NCI-H69 (cell line): Measurements from ENCODE around the gene CLEC16A.

ENCODE experiments used
- DNase-seq: peaks from one replicate; lab custom pipeline; 2025; lab: John Stamatoyannopoulos, UW

Gene CLEC16A

GRCh38 chr16:11082860-11083388, 138.6 kb downstream of the CLEC16A start:
- DNase-seq, result no peak

DNA sequence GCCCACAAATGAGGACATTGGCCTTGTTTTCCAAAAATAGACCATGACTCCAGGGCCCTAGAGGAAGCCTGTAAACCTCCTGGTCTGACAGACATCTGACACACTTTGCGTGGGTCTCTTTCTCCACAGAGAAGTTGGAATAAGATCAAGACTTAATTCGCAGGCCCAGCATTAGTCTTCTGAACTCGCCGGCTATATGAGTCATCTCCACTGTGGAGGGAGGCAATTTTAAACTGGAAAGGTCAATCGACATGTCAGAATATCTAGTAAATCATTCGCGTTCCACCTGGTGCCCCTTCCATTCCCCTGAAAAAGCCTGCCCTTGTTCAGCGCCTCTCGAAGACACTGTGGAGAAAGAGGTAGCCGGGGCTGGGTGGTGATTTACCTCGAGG, 140.1 kb downstream of the CLEC16A start:
- DNase-seq, result peak; percentile 92

GRCh38 chr16:11084876-11085485, 140.6 kb downstream of the CLEC16A start:
- peak; percentile 97 for DNase-seq

DNA sequence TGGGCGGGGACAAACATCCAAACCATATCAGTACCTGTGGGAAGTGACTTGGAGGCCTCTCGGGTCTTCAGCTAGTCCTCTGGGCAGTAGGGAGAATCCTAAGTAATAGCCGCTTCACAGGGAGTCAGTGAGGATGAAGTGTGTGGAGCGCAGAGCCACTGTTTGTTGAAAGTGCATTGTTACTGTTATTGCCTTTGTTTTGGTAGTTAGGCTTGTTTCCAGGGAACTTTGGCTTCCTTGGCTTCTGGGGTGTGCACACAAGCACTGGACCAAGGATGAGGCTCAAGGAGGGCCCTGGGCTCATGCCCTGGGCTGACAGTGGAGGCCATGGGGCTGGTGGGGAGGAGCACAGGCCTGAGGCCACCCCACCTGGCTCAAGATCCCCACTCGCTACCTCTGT, 141.6 kb downstream of the CLEC16A start:
- no peak for DNase-seq

- DNase-seq, result no peak
Measured at GRCh38 chr16:11087691-11088073, 143.3 kb downstream of the CLEC16A start.

GRCh38 chr16:11088074-11088730, 143.8 kb downstream of the CLEC16A start:
- peak; percentile 57 for DNase-seq

- DNase-seq, result peak; percentile 42
Measured at GRCh38 chr16:11088831-11089230, 144.5 kb downstream of the CLEC16A start.

GRCh38 chr16:11089504-11090124, 145.2 kb downstream of the CLEC16A start:
- DNase-seq, result no peak

DNA sequence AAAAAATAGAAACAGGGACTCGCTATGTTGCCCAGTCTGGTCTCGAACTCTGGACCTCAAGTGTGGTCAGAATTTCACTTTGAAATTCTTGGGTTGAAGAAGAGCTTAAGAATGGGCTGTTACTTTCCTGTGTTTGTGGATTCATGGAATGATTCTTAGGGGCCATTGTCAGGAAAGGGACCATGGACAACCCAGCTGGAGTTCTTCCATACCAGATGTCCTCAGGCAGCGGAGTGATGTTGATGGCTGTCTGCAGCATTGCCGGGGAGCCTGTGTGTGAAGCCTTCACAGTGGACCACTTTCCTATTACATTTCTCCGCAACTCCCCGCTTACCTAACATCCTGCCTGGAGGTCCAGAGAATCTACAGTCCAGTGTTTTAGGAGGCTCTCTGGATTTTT, 145.9 kb downstream of the CLEC16A start:
- no peak for DNase-seq

DNA sequence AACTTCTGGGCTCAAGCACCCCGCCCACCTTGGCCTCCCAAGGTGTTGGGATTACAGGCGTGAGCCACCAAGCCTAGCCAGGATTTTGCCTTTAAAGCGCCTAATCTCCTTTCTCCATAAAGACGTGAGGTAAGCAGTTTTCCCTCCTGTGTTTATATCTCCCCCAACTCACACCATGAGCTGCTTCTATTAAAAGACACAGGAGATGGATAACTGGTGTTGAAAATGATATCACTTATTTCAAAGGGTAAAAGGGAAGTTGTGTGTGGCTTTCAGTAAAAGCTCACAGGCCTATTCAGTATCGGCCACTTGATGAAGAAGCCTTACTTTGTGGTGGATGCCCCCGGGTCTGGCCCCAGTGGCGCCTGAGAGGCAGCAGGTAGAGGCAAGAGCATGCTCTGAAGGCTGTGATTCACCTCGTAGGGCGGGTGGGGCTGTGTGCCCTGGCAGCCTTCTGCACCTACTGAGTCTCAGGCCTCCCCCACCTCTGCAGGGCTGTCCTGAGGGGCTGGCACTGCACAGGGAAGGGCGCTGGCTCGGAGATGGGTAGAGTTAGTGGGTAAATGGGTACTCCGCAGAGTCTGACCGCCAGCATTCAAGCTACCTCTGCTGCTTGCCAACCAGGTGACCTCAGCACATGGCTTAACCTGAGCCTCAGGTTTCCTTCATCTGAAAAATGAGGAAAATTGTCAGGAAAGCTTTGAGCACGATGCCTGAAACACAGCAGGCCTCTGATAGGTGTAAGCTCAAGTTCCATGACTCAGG, 146.8 kb downstream of the CLEC16A start:
- no peak for DNase-seq

GRCh38 chr16:11092788-11093571, 148.6 kb downstream of the CLEC16A start:
- no peak for DNase-seq

DNA sequence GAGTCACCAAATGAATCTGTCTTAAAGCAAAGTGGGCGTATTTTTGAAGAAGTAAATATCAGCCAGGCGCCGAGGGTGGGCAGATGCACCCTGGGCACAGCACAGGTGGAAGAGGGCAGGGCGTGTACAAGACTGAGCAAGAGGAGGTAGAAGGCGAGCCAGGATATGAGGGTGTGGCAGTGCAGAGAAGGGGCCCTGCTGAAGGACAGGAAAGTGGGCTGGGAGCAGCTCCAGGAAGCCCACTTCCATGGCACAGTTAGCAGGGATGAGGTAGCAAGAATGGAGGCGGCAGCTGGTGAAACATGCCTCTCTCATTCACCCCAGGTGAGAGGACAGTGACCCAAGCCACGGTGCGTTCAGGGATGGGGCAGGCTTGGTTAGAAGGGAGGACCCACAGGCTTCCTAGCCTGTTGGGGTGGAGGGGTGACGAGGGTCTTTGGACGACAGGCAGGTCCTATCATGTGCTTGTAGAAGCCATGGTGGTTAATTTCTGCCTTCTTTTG, 149.3 kb downstream of the CLEC16A start:
- DNase-seq, result no peak

GRCh38 chr16:11094075-11094856, 149.9 kb downstream of the CLEC16A start:
- no peak for DNase-seq

GRCh38 chr16:11094857-11095565, 150.6 kb downstream of the CLEC16A start:
- DNase-seq, result no peak

DNA sequence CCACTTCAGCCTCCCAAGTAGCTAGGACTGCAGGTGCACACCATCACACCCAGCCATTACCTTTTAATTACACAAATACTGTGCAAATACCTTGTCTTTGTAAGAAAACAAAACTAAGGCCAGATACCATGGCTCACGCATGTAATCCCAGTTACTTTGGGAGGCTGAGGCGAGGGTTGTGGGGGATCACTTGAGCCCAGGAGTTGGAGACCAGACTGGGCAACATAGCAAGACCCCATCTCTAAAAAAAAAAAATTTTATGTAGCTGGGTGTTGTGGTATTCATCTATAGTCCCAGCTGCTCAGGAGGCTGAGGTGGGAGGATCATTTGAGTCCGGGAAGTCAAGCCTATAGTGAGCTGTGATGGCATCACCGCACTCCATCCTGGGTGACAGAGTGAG, 151.6 kb downstream of the CLEC16A start:
- no peak for DNase-seq

- DNase-seq, result no peak
Measured at GRCh38 chr16:11097094-11097786, 152.9 kb downstream of the CLEC16A start.

- DNase-seq, result no peak
Measured at GRCh38 chr16:11097787-11098167, 153.4 kb downstream of the CLEC16A start.

- DNase-seq, result no peak
Measured at GRCh38 chr16:11098601-11099390, 154.4 kb downstream of the CLEC16A start.
